ENCODE measurements around the gene GTF3C5. TPM values are rescaled to one million over a fixed set of nuclear protein-coding genes. Genes with fewer than 3 reads are reported as not detected.

Gene GTF3C5
- total and polyA plus RNA-seq, 2 of the 4 experiments (the other 2 are of a cell fraction) = 49.1 to 52.3 TPM

- TF ChIP-seq ELK1 (IDR thresholded peaks at IDR 0.05; ENCODE audit: borderline replicate concordance, low read depth, low read length) = no peak
Observed at GRCh38 chr9:133099726-133100505, 69.1 kb downstream of the GTF3C5 start (continued).

GRCh38 chr9:133100506-133101355 lies 69.9 kb downstream of the GTF3C5 start:
- no peak overlapping the region for H3K56ac ChIP-seq (ENCODE audit: extremely low read depth, insufficient read depth, low read length)
- H4K5ac ChIP-seq (ENCODE audit: low read depth, low read length) = no peak overlapping the region
- ATAC-seq (ENCODE audit: low read depth) (no peak), DNase-seq (no peak)
- no peaks in the 10 kb centered on the region; a peak in 1 of 4 replicates for H3K79me1 ChIP-seq (ENCODE audit: low read depth in 1 of 2, low read length in 2 of 2)
- no peak overlapping the region for H2BK15ac ChIP-seq (ENCODE audit: low read depth, low read length)
- TF ChIP-seq, protein P1, sequence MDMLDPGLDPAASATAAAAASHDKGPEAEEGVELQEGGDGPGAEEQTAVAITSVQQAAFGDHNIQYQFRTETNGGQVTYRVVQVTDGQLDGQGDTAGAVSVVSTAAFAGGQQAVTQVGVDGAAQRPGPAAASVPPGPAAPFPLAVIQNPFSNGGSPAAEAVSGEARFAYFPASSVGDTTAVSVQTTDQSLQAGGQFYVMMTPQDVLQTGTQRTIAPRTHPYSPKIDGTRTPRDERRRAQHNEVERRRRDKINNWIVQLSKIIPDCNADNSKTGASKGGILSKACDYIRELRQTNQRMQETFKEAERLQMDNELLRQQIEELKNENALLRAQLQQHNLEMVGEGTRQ (IDR thresholded peaks at IDR 0.05; ENCODE audit: low read depth, low read length) = no peak
- TF ChIP-seq RFX5 (IDR thresholded peaks at IDR 0.05; ENCODE audit: low read depth, low read length) = no peak
- H3K23ac ChIP-seq (ENCODE audit: low read depth, low read length) = no peak overlapping the region
- intact Hi-C loops (cut with micrococcal nuclease) (no loop called here), dilution Hi-C loops (cut with HindIII; ENCODE audit: low sequenced_read_pairs, unreplicated experiment) (no loop called here), in situ Hi-C loops (cut with MboI; ENCODE audit: low sequenced_read_pairs) (no loop called here)
- no peak overlapping the region for H3K27ac ChIP-seq (ENCODE audit: insufficient read depth, low read length)
- H4K20me1 ChIP-seq (ENCODE audit: insufficient read depth, low read length) = peaks cover 7% of the 10 kb centered on the region; the same call in 1 of the 2 replicates
- H3K14ac ChIP-seq (replicated peaks; ENCODE audit: low read depth, low read length) = no peak overlapping the region
- H2AK5ac ChIP-seq (ENCODE audit: low read depth, low read length) = no peak overlapping the region
- H2AK9ac ChIP-seq (replicated peaks; ENCODE audit: low read depth, low read length, poor library complexity) = no peak overlapping the region
- WGBS, 2 experiments (ENCODE audit: extremely low coverage in 2 of 2, insufficient read length in 1 of 2) = 100% methylated on average over 3 of the region's 13 CpGs; no CpG with 5 or more reads in 1 of the 2 experiments
- peaks cover 5% of the 10 kb centered on the region; the same call in 1 of the 2 replicates for H3K9me3 ChIP-seq (ENCODE audit: control insufficient read depth, insufficient read depth, low read length)
- H3K4me3 ChIP-seq (ENCODE audit: insufficient read depth, low read depth, low read length) = no peak overlapping the region
- H2BK5ac ChIP-seq (ENCODE audit: low read depth, low read length, poor library complexity, severe bottlenecking) = no peak overlapping the region
- no peak overlapping the region for H2AFZ ChIP-seq (replicated peaks; ENCODE audit: low read length, poor library complexity)
- no peak overlapping the region for H4K91ac ChIP-seq (ENCODE audit: insufficient read depth, low read depth, low read length)
- CTCF ChIA-PET = interaction anchor here (0.9 to 1.5 kb wide), 3 partner anchors 43 to 47 kb away, joined by 3 to 7 read pairs (median 4); no protein-coding TSS in a partner anchor
- POLR2A ChIA-PET (ENCODE audit: unreplicated experiment) = no interaction called here
- no peak overlapping the region for H4K8ac ChIP-seq (ENCODE audit: low read depth in 2 of 2, low read length in 2 of 2)
- H3K9ac ChIP-seq (ENCODE audit: low read depth, low read length) = no peak overlapping the region
- no peaks in the 10 kb centered on the region for H3K4me1 ChIP-seq (ENCODE audit: control insufficient read depth, insufficient read depth, low read length)
- no peaks in the 10 kb centered on the region for H3K9me1 ChIP-seq (ENCODE audit: insufficient read depth, low read length)
- no peak overlapping the region for H2BK120ac ChIP-seq (ENCODE audit: low read depth, low read length)
- H3K36me3 ChIP-seq (ENCODE audit: control insufficient read depth, insufficient read depth, low read length) = peaks cover 58% of the 10 kb centered on the region
- no peak overlapping the region for H2BK20ac ChIP-seq (ENCODE audit: low read depth, low read length)
- no peaks in the 10 kb centered on the region for H3K27me3 ChIP-seq (ENCODE audit: control insufficient read depth, insufficient read depth, low read length)
- no peak overlapping the region for H3K4ac ChIP-seq (ENCODE audit: low read depth, low read length)
- no peak overlapping the region for H3K4me2 ChIP-seq (ENCODE audit: low read depth, low read length)
- BruUV-seq (replicated peaks) = no TSS peak
- H3K18ac ChIP-seq (ENCODE audit: low read depth, low read length) = no peak overlapping the region
